ENCODE results near the gene ASPG. TPM values are rescaled to one million over a fixed set of nuclear protein-coding genes. Genes with fewer than 3 reads are reported as not detected.
A peak's percentile ranks its signal among the peaks of the same experiment; 100 is the strongest.

ASPG gene
- polyA plus RNA-seq, 3 donors: 0.01 TPM; not detected in 2

- Histone ChIP-seq H3K4me3 (replicated peaks in 1 of 3; ENCODE audit: low read depth in 2 of 3, low read length in 3 of 3) (no peak overlapping the region), H3K27me3 (ENCODE audit: control insufficient read depth in 2 of 2, insufficient read depth in 2 of 2, low read length in 2 of 2) (no peaks in the 10 kb centered on the region), H3K79me2 (ENCODE audit: insufficient read depth, low read length) (no peaks in the 10 kb centered on the region), H4K20me1 (ENCODE audit: insufficient read depth, low read length) (no peaks in the 10 kb centered on the region), H3K9me3 (replicated peaks in 1 of 2; ENCODE audit: control insufficient read depth in 1 of 2, insufficient read depth in 1 of 2, low read length in 2 of 2) (no peaks in the 10 kb centered on the region), H2AFZ (ENCODE audit: insufficient read depth, low read depth, low read length, poor library complexity, severe bottlenecking) (no peak overlapping the region), H3K4me1 (ENCODE audit: control insufficient read depth in 1 of 2, insufficient read depth in 2 of 2, low read length in 2 of 2) (no peaks in the 10 kb centered on the region), H3K9ac (ENCODE audit: insufficient read depth, low read length, poor library complexity, severe bottlenecking) (no peak overlapping the region), H3K27ac (ENCODE audit: low read depth in 1 of 2, low read length in 2 of 2) (no peak overlapping the region), H3K36me3 (replicated peaks in 1 of 2; ENCODE audit: control insufficient read depth in 1 of 2, insufficient read depth in 2 of 2, low read length in 2 of 2) (no peaks in the 10 kb centered on the region), H3K4me2 (replicated peaks; ENCODE audit: extremely low read depth, low read length, poor library complexity, severe bottlenecking) (no peak overlapping the region)
- WGBS (ENCODE audit: insufficient coverage): 82% methylated on average over 21 of the region's 23 CpGs
- DNase-seq: no peak
- Mint-ChIP-seq H3K4me3 (no peak overlapping the region), H3K27ac (peak overlapping the region in 1 of 7 donors; percentile 50), H3K4me1 (peaks cover 3% of the 10 kb centered on the region), H3K36me3 (no peaks in the 10 kb centered on the region), H3K27me3 (ENCODE audit: low read depth in 3 of 3) (peaks cover 5 to 7% (median 7%) of the 10 kb centered on the region in 3 donors), H3K9me3 (peaks cover 0 to 2% (median 0%) of the 10 kb centered on the region in 7 donors)
- no peak for TF ChIP-seq CTCF (IDR thresholded peaks at IDR 0.05)
- intact Hi-C loops (cut with micrococcal nuclease): no loop called here
Observed at GRCh38 chr14:104091927-104092771, 6.6 kb downstream of the ASPG start.

GRCh38 chr14:104092931-104093365 lies 7.4 kb downstream of the ASPG start:
- H3K4me1 Mint-ChIP-seq: peaks cover 3% of the 10 kb centered on the region

More at GRCh38 chr14:104092931-104093365, 7.4 kb downstream of the ASPG start:
- no peak overlapping the region for H3K27ac ChIP-seq (ENCODE audit: low read depth in 1 of 2, low read length in 2 of 2)
- no peaks in the 10 kb centered on the region for H3K27me3 ChIP-seq (ENCODE audit: control insufficient read depth in 2 of 2, insufficient read depth in 2 of 2, low read length in 2 of 2)
- TF ChIP-seq CTCF (IDR thresholded peaks at IDR 0.05): no peak
- H3K4me2 ChIP-seq (replicated peaks; ENCODE audit: extremely low read depth, low read length, poor library complexity, severe bottlenecking): no peak overlapping the region
- H3K4me3 ChIP-seq (replicated peaks in 1 of 3; ENCODE audit: low read depth in 2 of 3, low read length in 3 of 3): no peak overlapping the region
- Mint-ChIP-seq H3K36me3 (no peaks in the 10 kb centered on the region), H3K4me3 (no peak overlapping the region), H3K27ac (no peak overlapping the region), H3K27me3 (ENCODE audit: low read depth in 3 of 3) (peaks cover 2 to 7% (median 4%) of the 10 kb centered on the region in 3 donors), H3K9me3 (peaks cover 0 to 2% (median 0%) of the 10 kb centered on the region in 7 donors)
- H2AFZ ChIP-seq (ENCODE audit: insufficient read depth, low read depth, low read length, poor library complexity, severe bottlenecking): no peak overlapping the region
- H3K79me2 ChIP-seq (ENCODE audit: insufficient read depth, low read length): no peaks in the 10 kb centered on the region
- H3K4me1 ChIP-seq (ENCODE audit: control insufficient read depth in 1 of 2, insufficient read depth in 2 of 2, low read length in 2 of 2): no peaks in the 10 kb centered on the region
- no peak for DNase-seq
- intact Hi-C loops (cut with micrococcal nuclease): no loop called here
- H3K9me3 ChIP-seq (replicated peaks in 1 of 2; ENCODE audit: control insufficient read depth in 1 of 2, insufficient read depth in 1 of 2, low read length in 2 of 2): no peaks in the 10 kb centered on the region
- 84% methylated on average over 9 of the region's 11 CpGs for WGBS (ENCODE audit: insufficient coverage)
- no peaks in the 10 kb centered on the region for H3K36me3 ChIP-seq (replicated peaks in 1 of 2; ENCODE audit: control insufficient read depth in 1 of 2, insufficient read depth in 2 of 2, low read length in 2 of 2)
- H3K9ac ChIP-seq (ENCODE audit: insufficient read depth, low read length, poor library complexity, severe bottlenecking): no peak overlapping the region
- no peaks in the 10 kb centered on the region for H4K20me1 ChIP-seq (ENCODE audit: insufficient read depth, low read length)

All from CD14-positive monocyte (primary cell).